A549 (cell line): ENCODE measurements around the gene TCERG1L.

Source experiments
- CTCF ChIP-seq: fragments of >200 bp; sonication (Bioruptor Twin); formaldehyde crosslinking; IDR thresholded peaks from 3 replicates; pipeline ENCODE4 v1.5.1; 2016
- EP300 ChIP-seq, 2 experiments: fragments of >200 bp; sonication (Bioruptor Twin); formaldehyde crosslinking; IDR thresholded peaks; 2 replicates in 1 of 2; 3 replicates in 1 of 2; pipeline ENCODE4 v1.6.1; 2016 to 2017

- TF ChIP-seq CTCF: no peak
- no peak for TF ChIP-seq EP300 (IDR thresholded peaks at IDR 0.05)
Measured at GRCh38 chr10:131148270-131148669, 163.3 kb downstream of the TCERG1L start.
